ENCODE results near the gene FGF8.

Gene FGF8

GRCh38 chr10:101741938-101742337 lies 34.0 kb downstream of the FGF8 start:
- DNase-seq (ENCODE audit: low read depth in 2 of 3, low spot score in 1 of 3) = no peak

GRCh38 chr10:101736666-101737065 lies 39.2 kb downstream of the FGF8 start:
- DNase-seq (ENCODE audit: low read depth in 2 of 3, low spot score in 1 of 3) = no peak

- no peak for DNase-seq (ENCODE audit: low read depth in 2 of 3, low spot score in 1 of 3)
These were observed 43.8 kb downstream of the FGF8 start for GRCh38 chr10:101732096-101732495.

DNA sequence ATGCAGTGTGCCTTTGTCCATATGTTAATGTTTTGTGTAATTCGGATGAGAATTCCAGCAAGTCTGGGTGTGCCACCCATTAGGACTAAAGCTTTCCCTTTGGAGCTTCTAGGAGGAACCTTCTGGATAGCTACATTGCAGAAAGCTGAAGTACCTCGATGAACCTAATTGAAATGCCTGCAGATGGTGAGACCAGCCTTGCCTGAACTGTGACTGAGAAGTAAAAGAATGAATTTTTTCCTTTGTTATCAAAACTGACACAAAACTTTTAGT lies 49.9 kb downstream of the FGF8 start:
- no peak for DNase-seq (ENCODE audit: low read depth in 2 of 3, low spot score in 1 of 3)

DNA sequence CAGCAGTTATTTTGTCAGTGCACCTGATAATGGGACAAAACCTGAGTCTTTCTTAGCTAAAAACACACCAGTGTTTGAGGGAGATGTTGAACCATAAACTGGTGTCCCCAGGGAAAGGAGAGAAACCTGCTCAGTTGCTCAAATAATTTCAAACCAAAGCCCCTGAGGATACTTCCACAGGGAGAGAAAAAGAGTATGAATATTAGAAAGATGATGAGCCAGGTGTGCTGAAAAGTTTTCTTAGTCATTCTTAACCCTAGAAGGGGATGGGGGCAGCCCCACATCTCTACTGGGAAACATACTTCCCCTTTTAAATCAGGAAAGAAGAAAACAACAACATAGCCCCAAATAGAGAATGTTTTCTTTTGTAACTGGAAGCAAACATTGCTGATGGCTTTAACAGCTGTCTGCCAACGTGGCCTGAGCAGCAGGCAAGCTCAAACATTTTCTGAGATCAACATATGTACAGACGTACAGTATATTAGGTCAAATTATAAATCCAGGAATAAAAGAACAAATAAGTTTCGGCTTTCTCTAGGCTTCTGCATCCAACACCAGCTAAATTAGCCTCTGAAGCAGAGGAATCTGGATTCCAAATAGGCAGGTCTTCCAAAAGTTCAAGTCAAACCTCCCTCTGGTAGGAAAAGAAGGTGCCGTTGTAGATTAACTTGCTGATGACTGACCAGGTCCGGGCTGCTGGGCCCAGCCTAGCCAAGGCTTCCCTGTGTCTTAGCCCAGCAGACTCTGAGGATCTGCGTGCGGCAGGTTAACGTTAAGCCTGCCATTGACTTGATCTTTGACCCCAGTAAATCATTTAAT lies 50.4 kb downstream of the FGF8 start:
- DNase-seq (ENCODE audit: low read depth in 2 of 3, low spot score in 1 of 3) = no peak

- no peak for DNase-seq (ENCODE audit: low read depth in 2 of 3, low spot score in 1 of 3)
These were observed 51.5 kb downstream of the FGF8 start for GRCh38 chr10:101724446-101724845.

- DNase-seq (ENCODE audit: low read depth in 2 of 3, low spot score in 1 of 3) = no peak
These were observed 52.7 kb downstream of the FGF8 start for GRCh38 chr10:101723176-101723575.

GRCh38 chr10:101721806-101722205 lies 54.1 kb downstream of the FGF8 start:
- DNase-seq (ENCODE audit: low read depth in 2 of 3, low spot score in 1 of 3) = no peak

- DNase-seq (ENCODE audit: low read depth in 2 of 3, low spot score in 1 of 3) = no peak
These were observed 55.2 kb downstream of the FGF8 start for GRCh38 chr10:101720606-101721230.

Data from stimulated activated CD4-positive, alpha-beta T cell treated with anti-CD3 and anti-CD28 coated beads, Interleukin-12 subunit alpha, Interleukin-12 subunit beta, amount 100 ng/mL, for 48 hours (primary cell).